H9 (cell line): Measurements from ENCODE around the gene BMP2K. TPM values are rescaled to one million over a fixed set of nuclear protein-coding genes. Genes with fewer than 3 reads are reported as not detected.

Experiments
- DNase-seq: peaks from one replicate; pipeline ENCODE4 v3.0.0-alpha.2; 2017
- H2AFZ ChIP-seq: one replicate; pipeline ENCODE4 v1.6.1; 2013; ENCODE audit warnings: mild to moderate bottlenecking, low read length, control low read depth, moderate library complexity
- H2AK5ac ChIP-seq: 2 replicates; pipeline ENCODE4 v1.6.1; 2013; ENCODE audit warnings: low read length, control low read depth, mixed read lengths; ENCODE audit not compliant: insufficient read length
- H2BK120ac ChIP-seq: one replicate; pipeline ENCODE4 v1.6.1; 2013; ENCODE audit warnings: low read depth, mild to moderate bottlenecking, low read length, control low read depth, inconsistent platforms; ENCODE audit not compliant: poor library complexity, severe bottlenecking
- H2BK12ac ChIP-seq: 2 replicates; pipeline ENCODE4 v1.6.1; 2013; ENCODE audit warnings: low read length, control low read depth, mixed read lengths, low read depth; ENCODE audit not compliant: insufficient read length
- H2BK15ac ChIP-seq: 2 replicates; pipeline ENCODE4 v1.6.1; 2013; ENCODE audit warnings: low read depth, low read length, control low read depth
- H2BK20ac ChIP-seq: one replicate; pipeline ENCODE4 v1.6.1; 2013; ENCODE audit warnings: low read depth, mild to moderate bottlenecking, low read length, control low read depth, inconsistent platforms; ENCODE audit not compliant: poor library complexity, severe bottlenecking
- H2BK5ac ChIP-seq: 2 replicates; pipeline ENCODE4 v1.6.1; 2013; ENCODE audit warnings: low read length, control low read depth, mixed read lengths; ENCODE audit not compliant: insufficient read length
- H3K14ac ChIP-seq: 2 replicates; pipeline ENCODE4 v1.6.1; 2013; ENCODE audit warnings: low read length, control low read depth; ENCODE audit not compliant: insufficient read depth
- H3K18ac ChIP-seq: 2 replicates; pipeline ENCODE4 v1.6.1; 2013; ENCODE audit warnings: low read depth, mild to moderate bottlenecking, mixed read lengths, low read length, control low read depth; ENCODE audit not compliant: insufficient read length
- H3K23ac ChIP-seq: 2 replicates; pipeline ENCODE4 v1.6.1; 2013; ENCODE audit warnings: low read length, control low read depth, mixed read lengths, low read depth; ENCODE audit not compliant: insufficient read length
- H3K23me2 ChIP-seq: 2 replicates; pipeline ENCODE4 v1.6.1; 2013; ENCODE audit warnings: low read depth, mild to moderate bottlenecking, mixed read lengths, low read length, control low read depth; ENCODE audit not compliant: insufficient read length, poor library complexity, severe bottlenecking
- H3K27ac ChIP-seq: 2 replicates; pipeline ENCODE4 v1.5.1; 2013; ENCODE audit warnings: low read length, control low read depth, mixed read lengths, low read depth; ENCODE audit not compliant: insufficient read length
- H3K27me3 ChIP-seq: 2 replicates; pipeline ENCODE4 v1.6.1; 2013; ENCODE audit warnings: low read length, control low read depth, inconsistent platforms; ENCODE audit not compliant: insufficient read depth
- H3K4ac ChIP-seq: 2 replicates; pipeline ENCODE4 v1.6.1; 2013; ENCODE audit warnings: low read depth, mild to moderate bottlenecking, control low read depth, inconsistent platforms, low read length, moderate library complexity
- H3K4me1 ChIP-seq: 2 replicates; pipeline ENCODE4 v1.6.1; 2013; ENCODE audit warnings: low read length, control low read depth, inconsistent platforms; ENCODE audit not compliant: insufficient read depth
- H3K4me2 ChIP-seq: 2 replicates; pipeline ENCODE4 v1.6.1; 2013; ENCODE audit warnings: low read length, control low read depth, mixed read lengths; ENCODE audit not compliant: insufficient read length, insufficient read depth
- H3K56ac ChIP-seq: 2 replicates; pipeline ENCODE4 v1.6.1; 2013; ENCODE audit warnings: low read depth, mild to moderate bottlenecking, mixed read lengths, low read length, control low read depth; ENCODE audit not compliant: insufficient read length
- H3K79me1 ChIP-seq: 2 replicates; pipeline ENCODE4 v1.6.1; 2013; ENCODE audit warnings: low read depth, mild to moderate bottlenecking, moderate library complexity, low read length, control low read depth, inconsistent platforms; ENCODE audit not compliant: insufficient read depth, poor library complexity, severe bottlenecking
- H3K79me2 ChIP-seq: 2 replicates; pipeline ENCODE4 v1.6.1; 2013; ENCODE audit warnings: low read length, control low read depth, inconsistent platforms; ENCODE audit not compliant: insufficient read depth
- H3K9ac ChIP-seq: 2 replicates; pipeline ENCODE4 v1.6.1; 2013; ENCODE audit warnings: low read length, control low read depth, mixed read lengths; ENCODE audit not compliant: insufficient read length; ENCODE audit errors: extremely low read depth
- H3K9me3 ChIP-seq: one replicate; pipeline ENCODE4 v1.6.1; 2013; ENCODE audit warnings: low read depth, low read length, inconsistent platforms; ENCODE audit not compliant: control insufficient read depth
- H3T11ph ChIP-seq: one replicate; pipeline ENCODE4 v1.6.1; 2013; ENCODE audit warnings: mild to moderate bottlenecking, low read length, control low read depth, inconsistent platforms
- H4K20me1 ChIP-seq: one replicate; pipeline ENCODE4 v1.6.1; 2013; ENCODE audit not compliant: control insufficient read depth, insufficient read length, insufficient read depth
- H4K5ac ChIP-seq: 2 replicates; pipeline ENCODE4 v1.6.1; 2013; ENCODE audit warnings: low read depth, mild to moderate bottlenecking, mixed read lengths, low read length, control low read depth; ENCODE audit not compliant: insufficient read length
- H4K8ac ChIP-seq: replicated peaks from 2 replicates; pipeline ENCODE4 v1.6.1; 2013; ENCODE audit warnings: low read length, control low read depth, mixed read lengths, low read depth; ENCODE audit not compliant: insufficient read length
- H4K91ac ChIP-seq: 2 replicates; pipeline ENCODE4 v1.6.1; 2013; ENCODE audit warnings: low read depth, mild to moderate bottlenecking, moderate library complexity, mixed read lengths, low read length, control low read depth; ENCODE audit not compliant: insufficient read length
- H3K27ac Mint-ChIP-seq, 3 experiments: 2 replicates in 2 of 3; 3 replicates in 1 of 3; pipeline ENCODE4 v1.8.0; 2020 to 2021; ENCODE audit warnings: mixed read lengths in 3 of 3, mild to moderate bottlenecking in 1 of 3, moderate library complexity in 1 of 3
- H3K27me3 Mint-ChIP-seq: 2 replicates; pipeline ENCODE4 v1.8.0; 2021; ENCODE audit warnings: low read depth, mild to moderate bottlenecking, moderate library complexity, mixed read lengths
- H3K36me3 Mint-ChIP-seq, 3 experiments: 2 replicates in 2 of 3; 3 replicates in 1 of 3; pipeline ENCODE4 v1.8.0; 2020 to 2021; ENCODE audit warnings: low read depth in 3 of 3, mixed read lengths in 3 of 3; ENCODE audit not compliant: insufficient read depth in 1 of 3
- H3K4me1 Mint-ChIP-seq, 2 experiments: 2 replicates each; pipeline ENCODE4 v1.8.0; 2020; ENCODE audit warnings: mixed read lengths in 2 of 2
- H3K4me3 Mint-ChIP-seq, 2 experiments: 2 replicates in 1 of 2; 3 replicates in 1 of 2; pipeline ENCODE4 v1.8.0; 2020 to 2021; ENCODE audit warnings: mild to moderate bottlenecking in 2 of 2, mixed read lengths in 2 of 2, moderate library complexity in 1 of 2
- H3K9me3 Mint-ChIP-seq, 2 experiments: 2 replicates in 1 of 2; 3 replicates in 1 of 2; pipeline ENCODE4 v1.8.0; 2020; ENCODE audit warnings: mild to moderate bottlenecking in 2 of 2, mixed read lengths in 2 of 2, moderate library complexity in 1 of 2
- CTCF ChIP-seq: fragments of 200-600 bp; sonication (generic); conservative IDR thresholded peaks from 3 replicates; pipeline ENCODE4 v1.8.0; 2021; ENCODE audit warnings: antibody characterized with exemption, mild to moderate bottlenecking
- WGBS: extraction: QIAGEN DNeasy Blood & Tissue Kit; methylation state at CpG from one replicate; pipeline ENCODE4 v1.1.7; 2013; ENCODE audit warnings: missing lambda C conversion rate, low lambda C conversion rate, mixed read lengths; ENCODE audit not compliant: insufficient read length; ENCODE audit errors: extremely low coverage; 5-methylcytosine and 5-hydroxymethylcytosine counted together
- total RNA-seq: library from RNA; stranded (reverse); gene quantifications from 2 replicates; pipeline ENCODE4 v1.2.1, GENCODE V29; 2021

The BMP2K gene
- total RNA-seq, 1 experiment from 2014 or later = 26.4 TPM

GRCh38 chr4:78797777-78798284 is 21.7 kb downstream of the BMP2K start:
- no peak overlapping the region for H2AK5ac ChIP-seq
- H3K14ac ChIP-seq = no peak overlapping the region
- H3K9me3 Mint-ChIP-seq = peaks cover 2 to 5% of the 10 kb centered on the region in 2 experiments; a peak in 1 of 5 replicates
- no peak overlapping the region for H3K4ac ChIP-seq
- no peaks in the 10 kb centered on the region for H3K9me3 ChIP-seq
- no peaks in the 10 kb centered on the region for H4K20me1 ChIP-seq
- no peaks in the 10 kb centered on the region for H3K4me1 Mint-ChIP-seq
- no peak overlapping the region for H3K27ac ChIP-seq
- H2BK12ac ChIP-seq = no peak overlapping the region
- no peaks in the 10 kb centered on the region for H3K27me3 Mint-ChIP-seq
- no peaks in the 10 kb centered on the region for H3K79me1 ChIP-seq
- no peak overlapping the region; a peak in 1 of 7 replicates for H3K27ac Mint-ChIP-seq
- no peak overlapping the region for H3K18ac ChIP-seq
- H2BK5ac ChIP-seq = no peak overlapping the region
- no peak overlapping the region for H3T11ph ChIP-seq
- no peak for TF ChIP-seq CTCF
- no peak overlapping the region for H2BK20ac ChIP-seq
- H3K4me1 ChIP-seq = no peaks in the 10 kb centered on the region
- H4K91ac ChIP-seq = no peak overlapping the region
- H3K23me2 ChIP-seq = no peaks in the 10 kb centered on the region
- H3K36me3 Mint-ChIP-seq = peaks cover 8 to 12% (median 11%) of the 10 kb centered on the region in 3 experiments
- DNase-seq = no peak
- no peak overlapping the region for H3K23ac ChIP-seq
- no peak overlapping the region for H4K8ac ChIP-seq
- H3K27me3 ChIP-seq = no peaks in the 10 kb centered on the region
- H3K56ac ChIP-seq = no peak overlapping the region
- no peak overlapping the region for H2BK15ac ChIP-seq
- peaks cover 2% of the 10 kb centered on the region; the same call in 1 of the 2 replicates for H3K79me2 ChIP-seq
- H3K9ac ChIP-seq = no peak overlapping the region
- no peak overlapping the region for H3K4me2 ChIP-seq
- WGBS = no CpG with 5 or more reads among the region's 4 CpGs
- no peak overlapping the region for H2AFZ ChIP-seq
- no peak overlapping the region for H2BK120ac ChIP-seq
- H3K4me3 Mint-ChIP-seq = no peak overlapping the region
- H4K5ac ChIP-seq = no peak overlapping the region
